ENCODE measurements around the gene LCE3C. TPM values are rescaled to one million over a fixed set of nuclear protein-coding genes. Genes with fewer than 3 reads are reported as not detected.

LCE3C gene
- total RNA-seq, 2 donors from 2014 or later, result not detected

DNA sequence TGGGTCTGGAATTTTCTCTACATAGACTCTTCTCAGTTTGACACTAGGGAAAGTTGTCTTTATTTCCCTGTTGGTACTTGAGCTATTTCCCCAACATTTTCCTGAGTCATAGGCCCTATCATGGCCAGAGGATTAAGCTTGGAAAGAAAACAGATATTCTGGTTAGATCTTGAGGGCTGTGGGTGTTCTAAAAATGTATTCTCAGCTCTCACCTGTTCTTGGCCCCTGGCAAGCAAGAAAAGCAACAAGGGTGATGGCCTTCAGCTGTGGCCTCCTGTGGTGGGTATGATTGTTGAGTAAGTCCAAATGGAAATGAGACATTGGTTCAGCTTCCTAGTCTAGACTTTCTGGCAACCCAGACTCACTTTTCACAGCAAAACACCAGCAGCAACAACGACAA lies 40.3 kb downstream of the LCE3C start:
- Histone ChIP-seq H3K9me3 (no peaks in the 10 kb centered on the region), H3K36me3 (no peaks in the 10 kb centered on the region), H3K4me3 (no peak overlapping the region), H3K4me1 (no peaks in the 10 kb centered on the region), H3K27me3 (no peaks in the 10 kb centered on the region), H3K9ac (ENCODE audit: low read depth in 2 of 2, low read length in 2 of 2) (no peak overlapping the region), H3K27ac (no peak overlapping the region)
- TF ChIP-seq CTCF (IDR thresholded peaks at IDR 0.05), result no peak
- intact Hi-C loops (cut with DNase I), result no loop called here
- no peak for DNase-seq

DNA sequence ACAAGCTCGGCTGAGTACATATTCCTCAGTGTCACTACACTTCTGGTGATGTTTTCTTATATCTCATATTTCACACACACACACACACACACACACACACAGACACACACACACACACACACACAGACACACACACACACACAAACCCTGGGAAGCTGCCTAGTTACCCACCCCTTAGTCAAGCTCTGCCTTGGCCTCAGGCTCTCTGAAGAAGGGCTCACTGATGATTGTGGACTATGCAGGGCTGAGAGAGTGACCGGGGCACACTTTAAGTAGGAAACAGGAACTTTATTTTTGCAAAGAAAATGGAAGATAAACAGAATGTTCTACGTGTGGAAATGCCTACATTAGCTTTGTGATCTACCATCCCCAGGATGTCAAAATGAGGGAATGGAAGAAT lies 43.9 kb downstream of the LCE3C start:
- H3K9ac ChIP-seq (ENCODE audit: low read depth in 2 of 2, low read length in 2 of 2), result no peak overlapping the region
- H3K4me1 ChIP-seq, result no peaks in the 10 kb centered on the region
- H3K4me3 ChIP-seq, result no peak overlapping the region
- intact Hi-C loops (cut with DNase I), result no loop called here
- no peaks in the 10 kb centered on the region for H3K9me3 ChIP-seq
- no peak for TF ChIP-seq CTCF (IDR thresholded peaks at IDR 0.05)
- DNase-seq, result no peak
- no peaks in the 10 kb centered on the region for H3K36me3 ChIP-seq
- no peak overlapping the region for H3K27ac ChIP-seq
- no peaks in the 10 kb centered on the region for H3K27me3 ChIP-seq

DNA sequence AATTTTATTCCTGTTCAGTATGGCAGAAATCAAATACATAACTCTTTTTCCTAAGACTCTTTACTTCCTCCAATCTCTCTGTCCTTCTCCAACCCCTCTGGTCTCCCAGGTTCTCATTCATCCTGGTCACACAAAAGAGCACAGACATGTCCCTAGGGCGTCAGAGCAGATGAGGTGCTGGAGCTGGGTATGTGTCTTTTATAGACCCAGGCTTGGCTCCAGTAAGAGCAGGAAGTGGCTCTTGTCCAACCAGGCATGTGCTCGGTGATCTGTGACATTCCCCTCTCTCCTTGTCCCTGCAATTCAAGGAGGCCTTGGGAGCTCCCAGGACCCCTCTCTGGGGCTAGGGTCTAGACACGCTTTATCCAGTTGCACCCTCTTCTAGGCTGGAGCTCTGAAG lies 45.1 kb downstream of the LCE3C start:
- intact Hi-C loops (cut with DNase I), result no loop called here
- Histone ChIP-seq H3K9me3 (no peaks in the 10 kb centered on the region), H3K4me3 (no peak overlapping the region), H3K27ac (no peak overlapping the region), H3K27me3 (no peaks in the 10 kb centered on the region), H3K4me1 (no peaks in the 10 kb centered on the region), H3K36me3 (no peaks in the 10 kb centered on the region), H3K9ac (ENCODE audit: low read depth in 2 of 2, low read length in 2 of 2) (no peak overlapping the region)
- no peak for TF ChIP-seq CTCF (IDR thresholded peaks at IDR 0.05)
- no peak for DNase-seq

GRCh38 chr1:152646656-152647055 lies 46.6 kb downstream of the LCE3C start:
- intact Hi-C loops (cut with DNase I), result no loop called here
- DNase-seq, result no peak
- H3K9me3 ChIP-seq, result no peaks in the 10 kb centered on the region
- no peaks in the 10 kb centered on the region for H3K36me3 ChIP-seq
- H3K4me1 ChIP-seq, result no peaks in the 10 kb centered on the region
- no peak overlapping the region for H3K9ac ChIP-seq (ENCODE audit: low read depth in 2 of 2, low read length in 2 of 2)
- no peak overlapping the region for H3K4me3 ChIP-seq
- no peak overlapping the region for H3K27ac ChIP-seq
- H3K27me3 ChIP-seq, result no peaks in the 10 kb centered on the region
- no peak for TF ChIP-seq CTCF (IDR thresholded peaks at IDR 0.05)

Other genes starting within 250 kb of the LCE3C start
- gene FLG2, start 240.2 kb upstream of the LCE3C start, total RNA-seq, result not detected
- gene CRNN, start 186.0 kb upstream of the LCE3C start, total RNA-seq, result not detected
- not detected for gene LCE5A, start 89.4 kb upstream of the LCE3C start, total RNA-seq
- gene CRCT1, start 85.8 kb upstream of the LCE3C start, total RNA-seq, result not detected
- gene LCE3E, start 33.5 kb upstream of the LCE3C start, total RNA-seq, result not detected
- gene LCE3D, start 19.7 kb upstream of the LCE3C start, total RNA-seq, result not detected
- gene LCE3B, start 13.6 kb downstream of the LCE3C start, total RNA-seq, result not detected
- gene LCE3A, start 22.9 kb downstream of the LCE3C start, total RNA-seq, result not detected
- not detected for gene LCE2D, start 63.1 kb downstream of the LCE3C start, total RNA-seq
- gene LCE2C, start 75.0 kb downstream of the LCE3C start, total RNA-seq, result not detected
- gene LCE2B, start 85.9 kb downstream of the LCE3C start, total RNA-seq, result not detected
- gene LCE2A, start 98.1 kb downstream of the LCE3C start, total RNA-seq, result not detected
- gene LCE4A, start 107.9 kb downstream of the LCE3C start, total RNA-seq, result not detected
- not detected for gene KPRP, start 157.8 kb downstream of the LCE3C start, total RNA-seq
- gene LCE1F, start 174.9 kb downstream of the LCE3C start, total RNA-seq, result not detected
- not detected for gene LCE1E, start 186.0 kb downstream of the LCE3C start, total RNA-seq
- gene LCE1D, start 196.5 kb downstream of the LCE3C start, total RNA-seq, result not detected
- gene LCE1C, start 206.4 kb downstream of the LCE3C start, total RNA-seq, result not detected
- not detected for gene LCE1B, start 211.7 kb downstream of the LCE3C start, total RNA-seq
- not detected for gene LCE1A, start 227.2 kb downstream of the LCE3C start, total RNA-seq
- gene LCE6A, start 242.6 kb downstream of the LCE3C start, total RNA-seq, result not detected

Measured in colonic mucosa (tissue), 4 donors.